GM20000 (cell line): Measurements from ENCODE around the gene AASDHPPT.
"Not testable (repeated sequence)": the region's sequence is repeated elsewhere in the genome, so short reads cannot be mapped to it uniquely, and the experiment has no call there.

Experiments used
- DNase-seq: peaks from one replicate; pipeline ENCODE4 v3.0.0; 2012; ENCODE audit warnings: low spot score
- TF ChIP-seq, protein P1 (sequence below): IDR thresholded peaks from 2 replicates; pipeline ENCODE4 v1.5.1; 2012; ENCODE audit warnings: mild to moderate bottlenecking, control low read depth; ENCODE audit errors: extremely low read depth, missing control alignments

Gene AASDHPPT

DNA sequence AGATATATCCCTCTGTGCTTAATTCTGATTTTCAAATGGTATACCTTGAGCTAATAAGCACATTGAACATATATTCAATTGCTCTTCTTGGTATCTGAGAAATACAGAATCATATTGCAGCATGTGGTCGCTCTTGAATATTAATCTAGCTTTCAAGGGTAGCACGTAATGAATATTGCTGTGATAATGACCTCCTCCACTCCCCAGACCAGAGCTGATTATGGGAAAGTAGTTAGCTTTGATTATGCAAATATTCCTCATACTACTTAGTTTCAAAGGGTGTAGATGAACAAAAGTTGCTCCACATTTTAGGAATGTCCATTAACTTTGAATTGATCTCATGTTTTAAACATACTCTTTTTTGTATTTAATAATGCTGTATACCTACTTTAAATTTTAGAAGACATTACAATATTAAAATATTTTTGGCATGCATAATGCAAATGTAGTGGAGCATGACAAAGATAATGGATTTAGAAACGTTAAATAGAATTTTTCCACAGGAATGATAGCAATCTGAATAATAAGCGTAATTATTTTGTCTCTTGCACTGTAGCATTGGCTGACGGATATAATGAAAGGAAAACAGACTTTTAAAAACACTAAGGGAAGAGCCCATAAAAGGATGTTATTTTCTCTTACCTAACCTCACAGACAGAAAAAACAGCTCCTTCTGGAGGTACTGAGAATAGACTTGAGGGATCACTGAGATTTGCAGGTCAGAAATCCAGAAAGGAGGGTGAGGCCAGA, 27.6 kb upstream of the AASDHPPT start:
- no peak for DNase-seq
- TF ChIP-seq, protein P1, sequence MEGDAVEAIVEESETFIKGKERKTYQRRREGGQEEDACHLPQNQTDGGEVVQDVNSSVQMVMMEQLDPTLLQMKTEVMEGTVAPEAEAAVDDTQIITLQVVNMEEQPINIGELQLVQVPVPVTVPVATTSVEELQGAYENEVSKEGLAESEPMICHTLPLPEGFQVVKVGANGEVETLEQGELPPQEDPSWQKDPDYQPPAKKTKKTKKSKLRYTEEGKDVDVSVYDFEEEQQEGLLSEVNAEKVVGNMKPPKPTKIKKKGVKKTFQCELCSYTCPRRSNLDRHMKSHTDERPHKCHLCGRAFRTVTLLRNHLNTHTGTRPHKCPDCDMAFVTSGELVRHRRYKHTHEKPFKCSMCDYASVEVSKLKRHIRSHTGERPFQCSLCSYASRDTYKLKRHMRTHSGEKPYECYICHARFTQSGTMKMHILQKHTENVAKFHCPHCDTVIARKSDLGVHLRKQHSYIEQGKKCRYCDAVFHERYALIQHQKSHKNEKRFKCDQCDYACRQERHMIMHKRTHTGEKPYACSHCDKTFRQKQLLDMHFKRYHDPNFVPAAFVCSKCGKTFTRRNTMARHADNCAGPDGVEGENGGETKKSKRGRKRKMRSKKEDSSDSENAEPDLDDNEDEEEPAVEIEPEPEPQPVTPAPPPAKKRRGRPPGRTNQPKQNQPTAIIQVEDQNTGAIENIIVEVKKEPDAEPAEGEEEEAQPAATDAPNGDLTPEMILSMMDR, result no peak

DNA sequence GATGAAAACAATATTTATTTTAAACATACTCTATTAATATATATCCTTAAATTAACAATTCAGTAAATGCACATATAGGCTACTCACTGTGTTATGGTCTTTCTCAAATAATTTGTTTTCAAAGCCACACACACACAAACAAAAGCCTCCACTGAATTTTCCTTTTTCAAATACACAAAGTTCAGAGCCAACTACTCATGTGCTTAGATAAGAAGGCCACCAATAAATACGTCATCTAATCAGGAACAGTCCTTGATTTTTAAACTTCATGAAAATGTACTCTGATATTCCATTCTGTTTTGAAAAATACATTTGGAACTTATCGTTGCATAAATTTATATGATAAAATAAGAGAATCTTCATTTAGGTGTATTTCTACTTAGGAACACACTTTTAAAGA, 26.4 kb upstream of the AASDHPPT start:
- DNase-seq, result no peak
- TF ChIP-seq, protein P1, result no peak

DNA sequence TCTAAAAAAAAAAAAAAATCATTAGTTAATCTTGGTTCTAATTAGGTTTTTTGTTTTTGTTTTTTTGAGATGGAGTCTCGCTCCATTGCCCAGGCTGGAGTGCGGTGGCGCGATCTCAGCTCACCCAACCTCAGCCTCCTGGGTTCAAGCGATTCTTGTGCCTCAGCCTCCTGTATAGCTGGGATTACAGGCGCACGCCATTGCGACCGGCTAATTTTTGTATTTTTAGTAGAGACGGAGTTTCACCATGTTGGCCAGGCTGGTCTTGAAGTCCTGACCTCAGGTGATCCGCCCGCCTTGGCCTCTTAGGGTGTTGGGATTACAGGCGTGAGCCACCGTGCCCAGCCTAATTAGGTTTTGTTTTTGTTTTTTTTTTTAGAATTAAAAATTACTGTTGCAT, 19.1 kb upstream of the AASDHPPT start:
- not testable (repeated sequence) for DNase-seq

DNA sequence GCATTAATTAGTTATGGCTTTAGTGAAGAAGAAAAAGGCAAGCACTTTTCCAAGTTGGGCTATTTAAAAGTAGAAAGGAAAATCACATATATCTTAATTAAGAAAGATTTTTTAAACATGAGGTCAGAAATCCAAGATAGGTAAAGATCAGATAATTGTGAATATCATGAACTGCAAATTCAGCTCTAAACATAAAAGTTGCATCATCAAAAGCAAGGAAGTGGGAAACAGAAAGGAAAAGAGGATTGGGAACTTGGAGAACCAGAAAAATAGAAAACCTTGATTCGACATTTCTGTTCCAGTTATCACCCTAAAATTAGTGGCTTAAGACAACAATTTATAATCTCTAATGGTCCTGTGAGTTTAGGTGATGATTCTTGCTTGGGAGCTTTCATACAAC, 17.8 kb upstream of the AASDHPPT start:
- TF ChIP-seq, protein P1, result no peak
- no peak for DNase-seq

DNA sequence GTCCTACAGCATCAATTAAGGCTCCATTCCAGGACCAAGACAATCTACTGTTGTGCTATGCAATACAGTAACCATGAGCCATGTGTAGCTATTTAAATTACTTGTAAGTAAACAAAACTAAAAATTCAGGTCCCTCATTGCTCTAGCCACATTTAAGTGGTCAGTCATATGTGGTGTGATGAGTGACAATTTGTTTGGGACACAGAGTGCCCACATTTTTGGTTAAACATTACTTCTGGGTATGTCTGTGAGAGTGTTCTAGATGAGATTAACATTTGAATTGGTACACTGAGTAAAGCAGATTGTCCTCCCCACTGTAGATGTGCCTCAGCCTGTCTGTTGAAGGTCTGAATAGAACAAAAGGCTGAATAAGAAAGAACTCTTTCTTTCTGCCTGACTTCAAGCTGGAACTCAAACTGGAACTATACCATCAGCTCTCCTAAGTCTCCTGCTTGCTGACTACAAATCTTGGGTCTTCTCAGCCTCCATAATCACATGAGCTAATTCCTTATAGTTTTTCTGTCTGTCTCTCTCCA, 16.1 kb upstream of the AASDHPPT start:
- DNase-seq, result no peak
- TF ChIP-seq, protein P1, result no peak

DNA sequence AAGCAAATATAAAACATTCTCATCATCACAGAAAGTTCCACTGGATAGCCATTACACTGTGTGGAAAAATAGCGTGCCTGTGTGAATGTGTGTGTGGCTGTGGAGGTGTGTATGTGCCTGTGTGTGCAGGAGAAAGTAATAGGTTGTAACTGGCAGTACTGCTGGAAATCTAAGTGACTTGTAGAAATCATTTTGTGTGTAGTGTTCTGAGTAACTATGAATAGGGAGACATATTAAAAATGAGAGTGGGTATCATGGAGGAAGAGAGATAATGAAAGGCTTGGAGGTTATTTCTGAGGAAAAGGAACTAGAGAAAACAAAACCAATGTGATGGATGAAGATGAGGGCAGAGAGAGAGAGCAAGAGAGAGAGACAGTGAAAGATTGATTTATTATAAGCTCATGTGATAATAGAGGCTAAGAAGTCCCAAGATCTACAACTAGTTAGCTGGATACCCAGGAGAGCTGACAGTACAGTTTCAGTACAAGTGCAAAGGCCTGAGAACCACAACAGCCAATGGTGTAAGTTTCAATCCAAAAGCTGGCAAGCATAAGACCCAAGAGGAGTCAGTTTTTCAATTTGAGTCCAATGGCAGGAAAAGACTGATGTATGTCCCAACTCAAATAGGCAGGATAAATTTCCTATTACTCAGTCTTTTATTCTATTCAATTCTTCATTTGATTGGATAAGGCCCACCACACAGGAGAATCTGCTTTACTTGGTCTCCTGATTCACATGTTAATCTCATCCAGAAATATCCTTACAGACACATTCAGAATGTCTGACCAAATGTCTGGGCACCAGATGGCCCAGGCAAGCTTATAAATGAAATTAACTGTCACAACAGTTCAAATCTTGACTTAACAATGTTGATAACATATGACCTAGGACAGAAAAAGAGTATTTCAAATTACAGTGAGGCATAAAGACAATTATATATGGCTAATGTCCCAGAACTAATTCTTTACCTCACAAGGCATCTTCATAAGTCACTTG, 15.2 kb upstream of the AASDHPPT start:
- no peak for DNase-seq
- TF ChIP-seq, protein P1, result no peak

DNA sequence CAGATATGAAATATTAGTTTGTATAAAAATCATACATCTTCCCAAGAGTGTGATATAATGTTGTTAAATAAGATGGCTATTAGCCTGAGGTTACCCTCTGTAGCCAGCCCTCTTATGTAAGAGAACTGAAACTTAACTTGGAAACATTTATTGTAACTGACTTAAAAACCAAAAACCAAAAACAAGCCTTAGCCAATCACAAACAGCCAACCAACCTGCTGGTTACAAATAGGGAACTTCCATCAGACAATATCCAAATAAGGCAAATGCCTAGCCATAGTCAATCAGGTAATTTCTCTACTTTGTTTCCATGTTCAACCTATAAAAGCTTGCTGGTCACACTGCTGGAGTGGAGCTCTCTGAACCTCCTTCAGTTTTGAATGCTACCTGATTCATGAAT, 14.5 kb upstream of the AASDHPPT start:
- TF ChIP-seq, protein P1, result no peak
- no peak for DNase-seq
